ENCODE results near the gene GPR152. TPM values are rescaled to one million over a fixed set of nuclear protein-coding genes. Genes with fewer than 3 reads are reported as not detected.

Gene GPR152
- total RNA-seq, 6 experiments from 2014 or later: not detected

DNA sequence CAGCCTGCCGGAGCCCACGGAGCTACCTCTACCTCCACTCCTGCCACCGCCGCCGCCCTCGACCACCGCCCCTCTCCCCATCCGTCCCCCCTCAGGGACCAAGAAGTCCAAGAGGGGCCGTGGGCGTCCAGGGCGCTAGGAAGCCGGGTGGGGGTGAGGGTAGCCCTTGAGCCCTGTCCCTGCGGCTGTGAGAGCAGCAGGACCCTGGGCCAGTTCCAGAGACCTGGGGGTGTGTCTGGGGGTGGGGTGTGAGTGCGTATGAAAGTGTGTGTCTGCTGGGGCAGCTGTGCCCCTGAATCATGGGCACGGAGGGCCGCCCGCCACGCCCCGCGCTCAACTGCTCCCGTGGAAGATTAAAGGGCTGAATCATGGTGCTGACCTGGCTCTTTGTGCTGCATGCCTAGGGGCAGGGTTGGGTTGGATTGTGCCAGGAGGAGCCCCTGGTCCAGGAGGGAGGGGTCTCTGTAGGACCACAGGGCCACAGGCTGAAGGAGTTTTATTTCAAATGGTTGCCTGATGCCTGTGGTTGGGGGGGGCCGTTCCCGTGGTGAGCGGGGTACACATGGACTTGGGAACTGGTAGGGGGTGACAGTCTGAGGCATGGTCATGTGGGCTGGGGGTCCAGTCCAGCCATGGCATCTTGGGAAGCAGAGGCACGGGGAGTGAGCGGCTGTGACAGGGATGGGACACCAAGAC lies 17.4 kb downstream of the GPR152 start:
- H3K36me3 ChIP-seq: peaks cover 0 to 52% (median 11%) of the 10 kb centered on the region in 4 donors
- H3K4me1 ChIP-seq: no peaks in the 10 kb centered on the region
- no peaks in the 10 kb centered on the region for H3K9me3 ChIP-seq
- no peak overlapping the region for H3K4me3 ChIP-seq
- H3K27me3 ChIP-seq: no peaks in the 10 kb centered on the region
- no peak for DNase-seq
- intact Hi-C loops (cut with DNase I): no loop called here
- H3K27ac ChIP-seq: no peak overlapping the region
- no peak for TF ChIP-seq POLR2A (IDR thresholded peaks at IDR 0.05)
- TF ChIP-seq, protein P1, sequence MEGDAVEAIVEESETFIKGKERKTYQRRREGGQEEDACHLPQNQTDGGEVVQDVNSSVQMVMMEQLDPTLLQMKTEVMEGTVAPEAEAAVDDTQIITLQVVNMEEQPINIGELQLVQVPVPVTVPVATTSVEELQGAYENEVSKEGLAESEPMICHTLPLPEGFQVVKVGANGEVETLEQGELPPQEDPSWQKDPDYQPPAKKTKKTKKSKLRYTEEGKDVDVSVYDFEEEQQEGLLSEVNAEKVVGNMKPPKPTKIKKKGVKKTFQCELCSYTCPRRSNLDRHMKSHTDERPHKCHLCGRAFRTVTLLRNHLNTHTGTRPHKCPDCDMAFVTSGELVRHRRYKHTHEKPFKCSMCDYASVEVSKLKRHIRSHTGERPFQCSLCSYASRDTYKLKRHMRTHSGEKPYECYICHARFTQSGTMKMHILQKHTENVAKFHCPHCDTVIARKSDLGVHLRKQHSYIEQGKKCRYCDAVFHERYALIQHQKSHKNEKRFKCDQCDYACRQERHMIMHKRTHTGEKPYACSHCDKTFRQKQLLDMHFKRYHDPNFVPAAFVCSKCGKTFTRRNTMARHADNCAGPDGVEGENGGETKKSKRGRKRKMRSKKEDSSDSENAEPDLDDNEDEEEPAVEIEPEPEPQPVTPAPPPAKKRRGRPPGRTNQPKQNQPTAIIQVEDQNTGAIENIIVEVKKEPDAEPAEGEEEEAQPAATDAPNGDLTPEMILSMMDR (IDR thresholded peaks at IDR 0.05): no peak
- no peak for ATAC-seq
- 69% methylated on average over 2 of the region's 26 CpGs for WGBS (ENCODE audit: insufficient coverage, low coverage, low lambda C conversion rate, missing lambda C conversion rate)

DNA sequence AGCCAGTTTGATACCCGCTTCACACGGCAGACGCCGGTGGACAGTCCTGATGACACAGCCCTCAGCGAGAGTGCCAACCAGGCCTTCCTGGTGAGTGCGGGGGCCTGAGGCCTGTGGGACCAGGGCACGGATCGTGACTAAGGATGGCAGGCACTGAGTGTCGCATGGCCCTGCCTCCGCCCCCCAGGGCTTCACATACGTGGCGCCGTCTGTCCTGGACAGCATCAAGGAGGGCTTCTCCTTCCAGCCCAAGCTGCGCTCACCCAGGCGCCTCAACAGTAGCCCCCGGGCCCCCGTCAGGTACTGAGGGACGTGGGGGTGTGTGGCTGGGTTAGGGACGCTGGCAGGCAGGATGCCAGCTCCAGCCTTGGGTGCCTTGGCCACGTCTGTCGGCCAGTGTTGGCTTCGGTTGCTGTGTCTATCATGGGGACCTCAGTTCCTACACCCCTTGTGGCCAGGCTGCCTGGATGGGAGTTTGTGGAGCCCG lies 18.1 kb downstream of the GPR152 start:
- H3K27me3 ChIP-seq: no peaks in the 10 kb centered on the region
- no peak overlapping the region for H3K4me3 ChIP-seq
- no peak for ATAC-seq
- H3K27ac ChIP-seq: no peak overlapping the region
- no CpG with 5 or more reads among the region's 23 CpGs for WGBS (ENCODE audit: insufficient coverage, low coverage, low lambda C conversion rate, missing lambda C conversion rate)
- H3K36me3 ChIP-seq: peaks cover 0 to 52% (median 11%) of the 10 kb centered on the region in 4 donors
- no peaks in the 10 kb centered on the region for H3K9me3 ChIP-seq
- peaks cover 0 to 6% (median under 1%) of the 10 kb centered on the region in 4 donors for H3K4me1 ChIP-seq
- DNase-seq: no peak
- TF ChIP-seq, protein P1 (IDR thresholded peaks at IDR 0.05): no peak
- TF ChIP-seq POLR2A (IDR thresholded peaks at IDR 0.05): no peak
- intact Hi-C loops (cut with DNase I): no loop called here

DNA sequence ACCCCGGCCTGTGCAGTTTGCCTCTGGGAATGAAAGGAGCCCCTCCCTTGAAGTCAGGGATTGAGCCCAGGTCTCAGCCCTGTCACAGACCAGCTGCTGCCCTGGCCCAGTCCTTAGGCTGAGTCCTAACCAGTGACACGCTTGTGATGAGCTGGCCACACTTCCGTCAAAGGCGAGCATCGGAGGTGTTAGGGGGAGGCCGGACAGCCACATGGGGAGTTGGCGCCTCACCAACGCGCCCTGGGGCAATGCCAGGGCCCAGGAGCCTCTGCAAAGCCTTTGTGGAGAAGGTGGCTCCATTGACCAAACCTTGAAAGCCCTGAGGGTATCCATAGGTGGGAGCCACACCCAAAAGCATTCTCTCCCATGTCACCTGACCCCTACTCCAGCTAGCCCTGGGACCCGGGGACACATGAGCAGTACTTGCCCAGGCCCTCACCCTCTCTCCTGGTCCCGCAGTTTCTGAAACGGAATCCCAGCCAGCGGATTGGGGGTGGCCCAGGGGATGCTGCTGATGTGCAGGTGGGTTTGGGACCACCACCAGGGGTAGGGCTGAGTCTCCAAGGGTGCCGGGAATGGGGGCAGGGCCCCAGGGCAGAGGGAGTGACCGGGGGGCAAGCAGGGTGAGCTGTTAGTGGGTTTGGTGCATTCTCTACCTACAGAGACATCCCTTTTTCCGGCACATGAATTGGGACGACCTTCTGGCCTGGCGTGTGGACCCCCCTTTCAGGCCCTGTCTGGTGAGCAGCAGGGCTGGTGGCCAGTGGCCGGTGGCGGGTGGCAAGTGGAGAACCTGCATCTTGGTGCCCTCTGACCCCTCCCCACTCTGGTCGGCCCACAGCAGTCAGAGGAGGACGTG lies 18.8 kb downstream of the GPR152 start:
- Histone ChIP-seq H3K36me3 (peaks cover 0 to 52% (median 11%) of the 10 kb centered on the region in 4 donors), H3K4me3 (no peak overlapping the region), H3K27me3 (no peaks in the 10 kb centered on the region), H3K9me3 (no peaks in the 10 kb centered on the region), H3K4me1 (peaks cover 0 to 11% (median 2%) of the 10 kb centered on the region in 4 donors), H3K27ac (no peak overlapping the region)
- TF ChIP-seq, protein P1 (IDR thresholded peaks at IDR 0.05): no peak
- TF ChIP-seq POLR2A (IDR thresholded peaks at IDR 0.05): no peak
- intact Hi-C loops (cut with DNase I): no loop called here
- ATAC-seq (no peak), DNase-seq (no peak)
- 79% methylated on average over 6 of the region's 22 CpGs for WGBS (ENCODE audit: insufficient coverage, low coverage, low lambda C conversion rate, missing lambda C conversion rate)

DNA sequence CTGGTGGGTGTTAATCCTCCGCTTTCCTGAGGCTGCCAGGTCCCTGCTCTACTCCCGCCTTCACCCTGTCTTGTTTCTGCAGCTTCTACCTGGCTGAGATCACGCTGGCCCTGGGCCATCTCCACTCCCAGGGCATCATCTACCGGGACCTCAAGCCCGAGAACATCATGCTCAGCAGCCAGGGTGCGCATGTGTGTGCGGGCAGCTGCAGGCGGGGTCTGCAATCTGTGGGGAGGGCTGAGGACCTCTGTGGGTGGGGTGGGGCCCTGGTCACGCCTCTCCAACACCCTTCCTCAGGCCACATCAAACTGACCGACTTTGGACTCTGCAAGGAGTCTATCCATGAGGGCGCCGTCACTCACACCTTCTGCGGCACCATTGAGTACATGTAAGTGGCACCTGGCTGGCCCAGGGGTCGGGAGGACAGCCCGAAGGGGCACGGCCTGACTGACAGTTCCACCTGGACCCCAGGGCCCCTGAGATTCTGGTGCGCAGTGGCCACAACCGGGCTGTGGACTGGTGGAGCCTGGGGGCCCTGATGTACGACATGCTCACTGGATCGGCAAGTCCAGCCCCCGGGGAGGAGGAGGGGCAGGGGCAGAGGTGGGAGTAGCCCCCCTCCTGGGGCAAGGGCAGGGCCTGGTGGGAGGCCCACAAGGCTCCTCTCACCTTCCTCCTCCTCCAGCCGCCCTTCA lies 19.7 kb downstream of the GPR152 start:
- peaks cover 0 to 11% (median 2%) of the 10 kb centered on the region in 4 donors for H3K4me1 ChIP-seq
- no peaks in the 10 kb centered on the region for H3K27me3 ChIP-seq
- ATAC-seq (no peak), DNase-seq (no peak)
- H3K4me3 ChIP-seq: no peak overlapping the region
- 100% methylated on average over 3 of the region's 22 CpGs for WGBS (ENCODE audit: insufficient coverage, low coverage, low lambda C conversion rate, missing lambda C conversion rate)
- H3K9me3 ChIP-seq: no peaks in the 10 kb centered on the region
- H3K36me3 ChIP-seq: peaks cover 0 to 48% (median 11%) of the 10 kb centered on the region in 4 donors
- intact Hi-C loops (cut with DNase I): no loop called here
- TF ChIP-seq, protein P1 (IDR thresholded peaks at IDR 0.05): no peak
- TF ChIP-seq POLR2A (IDR thresholded peaks at IDR 0.05): no peak
- H3K27ac ChIP-seq: no peak overlapping the region

All from right lobe of liver (tissue), 6 donors.